Naive thymus-derived CD8-positive, alpha-beta T cell (primary cell): Measurements from ENCODE around the gene NPEPL1. TPM values are rescaled to one million over a fixed set of nuclear protein-coding genes. Genes with fewer than 3 reads are reported as not detected.

Experiments used
- ATAC-seq, 2 donors: fragments of 150-1000 bp; cut with Tn5 transposase in 1 of 2; sonication (Bioruptor Pico), chemical (Tn5 transposase) in 1 of 2; 1 replicate in 1 of 2; 2 replicates in 1 of 2; pipeline ENCODE4 v1.10.0; 2021; ENCODE audit warnings: mild to moderate bottlenecking in 2 of 2, moderate library complexity in 2 of 2
- POLR2A ChIA-PET: fragments of 350-600 bp; sonication (Branson Sonifier 250); formaldehyde crosslinking; loops from one replicate; lab custom pipeline; 2021; ENCODE audit warnings: antibody characterized with exemption; lab: Charles Lee
- DNase-seq, 10 donors: peaks; one replicate each; pipeline versions ENCODE4 v3.0.0 to v3.0.0-alpha.2; 2020 to 2022
- H3K27ac Mint-ChIP-seq, 10 donors: one replicate each; pipeline ENCODE4 v1.8.0; 2020 to 2022; ENCODE audit warnings: mild to moderate bottlenecking in 10 of 10, mixed read lengths in 10 of 10, moderate library complexity in 4 of 10, inconsistent platforms in 1 of 10
- H3K27me3 Mint-ChIP-seq, 5 donors: one replicate each; pipeline ENCODE4 v1.8.0; 2021 to 2022; ENCODE audit warnings: mixed read lengths in 5 of 5
- H3K36me3 Mint-ChIP-seq, 3 donors: one replicate each; pipeline ENCODE4 v1.8.0; 2020 to 2022; ENCODE audit warnings: mixed read lengths in 3 of 3, mild to moderate bottlenecking in 2 of 3, inconsistent platforms in 1 of 3
- H3K4me1 Mint-ChIP-seq, 4 donors: one replicate each; pipeline ENCODE4 v1.8.0; 2021 to 2022; ENCODE audit warnings: mixed read lengths in 4 of 4
- H3K4me3 Mint-ChIP-seq, 10 donors: one replicate each; pipeline ENCODE4 v1.8.0; 2020 to 2022; ENCODE audit warnings: mild to moderate bottlenecking in 10 of 10, mixed read lengths in 10 of 10, moderate library complexity in 6 of 10, inconsistent platforms in 1 of 10
- H3K9me3 Mint-ChIP-seq, 9 donors: one replicate each; pipeline ENCODE4 v1.8.0; 2020 to 2022; ENCODE audit warnings: mixed read lengths in 9 of 9, mild to moderate bottlenecking in 3 of 9, inconsistent platforms in 1 of 9, moderate library complexity in 1 of 9
- polyA plus RNA-seq, 3 donors: library from polyadenylated mRNA; unstranded; fragments of 300-500 nt; fragmentation: Illumina TruSeq; gene quantifications; one replicate each; pipeline ENCODE4 v1.2.3, GENCODE V29; 2021
- total RNA-seq, 8 experiments: library from RNA in 2 of 8; stranded (reverse) in 2 of 8; gene quantifications; one replicate each; pipeline ENCODE4 v1.2.3 and lab custom pipeline; 2021 to 2026

The NPEPL1 gene
- total and polyA plus RNA-seq, 5 experiments from 2014 or later = 5.3 to 44.8 (median 6.3) TPM

DNA sequence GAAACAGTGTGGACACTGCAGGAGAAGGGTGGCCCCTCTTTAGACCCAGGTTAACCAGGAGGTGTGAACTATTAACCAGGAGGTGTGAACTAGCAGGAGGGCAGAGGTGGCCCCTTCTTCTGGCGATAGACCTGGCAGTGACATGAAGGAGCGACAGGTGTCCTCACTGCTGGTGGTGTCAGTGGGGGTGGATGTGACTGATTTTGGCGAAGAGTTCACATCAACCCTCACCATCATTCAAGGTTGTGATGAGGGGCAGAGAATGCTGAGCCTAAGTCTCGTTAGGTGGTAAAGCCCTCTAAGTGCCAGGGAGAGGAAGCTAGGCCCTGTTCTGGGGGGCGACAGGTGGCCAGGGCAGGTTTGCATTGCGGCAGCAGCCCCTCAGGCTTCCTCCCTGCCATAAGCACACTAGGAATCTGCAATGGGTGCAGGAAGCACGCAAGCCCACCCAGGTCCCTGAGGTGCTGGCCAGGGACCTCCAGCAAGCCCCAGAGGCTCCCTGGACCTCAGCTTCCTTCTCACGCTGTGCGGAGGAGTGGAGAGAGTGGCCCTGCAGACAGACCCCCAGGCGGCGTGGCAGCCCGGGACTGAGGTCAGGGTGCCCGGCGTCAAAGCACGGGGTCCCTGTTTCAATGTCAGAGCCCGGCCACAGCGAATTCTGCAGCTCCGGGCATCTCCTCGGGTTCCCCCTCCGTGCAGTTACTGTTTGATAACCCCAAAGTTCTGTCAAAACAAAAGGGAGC, 13.7 kb downstream of the NPEPL1 start:
- Mint-ChIP-seq H3K36me3 (peaks cover 3 to 39% (median 17%) of the 10 kb centered on the region in 3 donors), H3K4me3 (no peak overlapping the region)
- POLR2A ChIA-PET = no interaction called here

DNA sequence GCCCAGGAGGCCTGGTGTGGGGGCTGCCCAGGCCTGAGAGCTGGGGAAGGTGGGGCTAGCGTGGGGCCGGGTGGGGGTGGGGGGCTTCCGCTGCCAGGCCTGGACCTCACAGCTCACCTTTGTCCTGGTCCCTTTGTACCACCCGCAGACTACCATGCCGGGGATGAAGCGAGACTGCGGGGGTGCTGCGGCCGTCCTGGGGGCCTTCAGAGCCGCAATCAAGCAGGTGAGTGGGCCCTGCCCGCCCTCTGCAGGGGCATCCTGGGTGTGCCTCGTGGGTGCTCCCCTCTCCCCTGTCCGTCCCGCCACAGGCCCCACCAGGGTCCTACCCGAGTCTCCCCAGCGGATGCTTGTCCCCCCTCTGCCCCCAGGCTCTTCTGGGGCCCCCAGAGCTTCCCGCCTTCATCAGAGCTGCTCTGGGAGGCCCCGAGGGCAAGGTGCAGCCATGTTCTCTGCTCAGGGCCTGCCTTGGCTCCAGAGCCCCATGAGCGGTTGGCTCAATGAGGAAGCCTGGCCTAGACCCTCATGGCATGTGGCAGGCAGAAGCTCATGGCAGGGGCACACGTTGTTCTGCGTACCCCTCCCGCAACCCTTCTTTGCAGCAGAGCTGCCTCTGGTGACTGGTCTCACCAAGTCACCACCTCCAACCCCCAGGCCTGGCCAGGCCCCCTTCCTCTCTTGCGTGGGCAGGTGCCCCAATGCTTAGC, 14.5 kb downstream of the NPEPL1 start:
- H3K9me3 Mint-ChIP-seq = no peaks in the 10 kb centered on the region
- no peak overlapping the region for H3K27ac Mint-ChIP-seq
- ATAC-seq = no peak
- no peaks in the 10 kb centered on the region for H3K27me3 Mint-ChIP-seq
- peaks cover 0 to 3% (median 0%) of the 10 kb centered on the region in 4 donors for H3K4me1 Mint-ChIP-seq
- H3K4me3 Mint-ChIP-seq = no peak overlapping the region
- peak in 2 of 10 donors; percentile 14 to 37 for DNase-seq
- peaks cover 3 to 37% (median 17%) of the 10 kb centered on the region in 3 donors for H3K36me3 Mint-ChIP-seq
- POLR2A ChIA-PET = interaction anchor here (1.1 kb wide), 1 partner anchor 56 kb away, joined by 3 read pairs; the partner anchor contains the start of gene STX16

More for the DNA sequence above, 13.7 kb downstream of the NPEPL1 start:
- Mint-ChIP-seq H3K9me3 (no peaks in the 10 kb centered on the region), H3K27me3 (no peaks in the 10 kb centered on the region), H3K27ac (peak overlapping the region in 1 of 10 donors; percentile 9), H3K4me1 (peaks cover 0 to 3% (median 0%) of the 10 kb centered on the region in 4 donors)
- no peak for ATAC-seq
- peak in 2 of 10 donors; percentile 10 to 18 for DNase-seq

DNA sequence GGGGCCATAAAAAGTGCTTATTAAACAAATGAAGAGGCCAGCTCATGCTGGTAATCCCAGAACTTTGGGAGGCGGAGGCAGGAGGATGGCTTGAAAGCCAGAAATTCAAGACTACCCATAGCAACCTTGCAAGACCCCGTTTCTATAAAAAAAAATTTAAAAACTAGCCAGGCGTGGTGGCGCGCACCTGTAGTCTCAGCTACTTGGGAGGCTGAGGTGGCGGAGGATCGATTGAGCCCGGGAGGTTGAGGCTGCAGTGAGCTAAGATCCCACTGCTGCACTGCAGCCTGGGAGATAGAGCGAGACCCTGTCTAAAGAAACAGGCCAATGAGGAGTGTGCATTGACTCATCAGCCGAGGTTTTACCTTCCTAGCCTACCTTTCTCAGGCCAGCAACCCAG, 15.2 kb downstream of the NPEPL1 start:
- H3K27me3 Mint-ChIP-seq = no peaks in the 10 kb centered on the region
- peaks cover 3 to 33% (median 14%) of the 10 kb centered on the region in 3 donors for H3K36me3 Mint-ChIP-seq
- H3K9me3 Mint-ChIP-seq = no peaks in the 10 kb centered on the region
- ATAC-seq (no peak), DNase-seq (no peak)
- H3K4me3 Mint-ChIP-seq = no peak overlapping the region
- peaks cover 0 to 3% (median 0%) of the 10 kb centered on the region in 4 donors for H3K4me1 Mint-ChIP-seq
- POLR2A ChIA-PET = interaction anchor here (1.1 kb wide), 1 partner anchor 56 kb away, joined by 3 read pairs; the partner anchor contains the start of gene STX16
- no peak overlapping the region for H3K27ac Mint-ChIP-seq

DNA sequence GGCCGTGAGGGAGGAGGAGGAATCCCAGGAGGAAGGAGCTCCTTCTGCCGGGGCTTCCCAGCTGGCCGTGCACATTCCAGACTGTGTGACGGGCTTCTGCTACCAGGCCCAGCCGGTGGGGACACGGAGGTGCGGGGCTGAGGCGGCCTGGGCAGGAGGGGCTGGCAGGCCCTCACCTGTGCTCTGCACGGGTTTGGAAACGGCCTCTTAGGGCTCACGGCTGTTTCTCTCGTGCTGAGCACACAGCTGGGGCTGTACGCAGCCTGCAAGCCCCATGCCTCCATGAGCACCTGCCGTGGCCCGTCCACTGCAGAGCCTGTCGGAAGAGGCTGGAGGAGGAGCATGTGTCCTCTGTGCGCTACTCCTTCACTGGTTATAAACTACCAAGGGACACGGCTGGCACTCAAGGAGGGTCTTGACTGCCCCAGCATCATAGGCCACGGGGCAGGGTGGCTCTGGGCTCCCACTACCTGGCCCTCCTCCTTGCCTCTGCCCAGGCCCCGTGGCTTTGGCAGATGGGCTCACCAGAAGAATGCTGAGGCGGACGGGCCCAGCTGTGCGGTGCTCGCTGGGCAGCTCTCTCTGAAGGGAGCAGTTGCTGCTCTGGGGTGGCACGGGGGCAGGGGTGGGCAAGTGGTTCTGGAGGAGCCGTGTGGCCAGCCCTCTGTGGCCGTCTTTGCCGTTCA, 15.8 kb downstream of the NPEPL1 start:
- no peaks in the 10 kb centered on the region for H3K9me3 Mint-ChIP-seq
- DNase-seq (peak in 1 of 10 donors; percentile 14), ATAC-seq (no peak)
- H3K4me3 Mint-ChIP-seq = peak overlapping the region in 1 of 10 donors; percentile 33
- H3K4me1 Mint-ChIP-seq = peaks cover 0 to 3% (median 0%) of the 10 kb centered on the region in 4 donors
- H3K36me3 Mint-ChIP-seq = peaks cover 3 to 26% (median 7%) of the 10 kb centered on the region in 3 donors
- POLR2A ChIA-PET = no interaction called here
- no peaks in the 10 kb centered on the region for H3K27me3 Mint-ChIP-seq
- H3K27ac Mint-ChIP-seq = peak overlapping the region in 2 of 10 donors; percentile 52 to 57

DNA sequence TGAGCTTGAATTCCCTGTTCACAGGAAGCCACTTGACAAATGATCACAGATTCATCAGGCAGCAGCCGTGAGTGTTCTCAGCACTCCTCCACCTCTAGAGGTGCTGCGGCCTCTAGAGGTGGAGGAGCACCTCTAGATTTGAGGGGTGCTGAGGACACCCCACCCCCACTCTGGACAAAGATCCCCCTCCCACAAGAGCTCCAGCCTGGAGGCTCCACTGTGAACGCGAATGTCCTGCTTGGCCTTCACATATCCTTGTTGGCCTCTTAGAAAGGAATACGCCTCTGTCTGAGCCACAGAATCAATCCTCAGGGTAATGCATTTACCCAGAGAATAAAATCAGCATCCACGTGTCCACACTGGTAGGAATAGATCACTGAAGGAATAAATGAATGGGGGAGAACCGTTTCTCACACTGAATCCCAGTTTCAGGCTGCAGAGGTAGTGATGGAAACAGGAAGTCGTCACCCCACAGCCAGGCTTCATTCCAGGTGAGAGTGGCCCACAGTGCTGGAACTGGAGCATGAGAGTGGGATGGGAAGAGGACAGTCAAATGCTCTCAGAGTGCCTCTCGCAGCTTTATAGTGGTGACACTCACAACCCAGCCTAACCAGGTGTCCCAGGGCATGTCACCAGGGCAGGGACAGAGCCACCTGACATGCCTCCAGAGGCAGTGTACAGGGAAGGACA, 16.6 kb downstream of the NPEPL1 start:
- Mint-ChIP-seq H3K4me1 (peaks cover 0 to 2% (median 0%) of the 10 kb centered on the region in 4 donors), H3K4me3 (no peak overlapping the region), H3K27ac (peak overlapping the region in 4 of 10 donors; percentile 9 to 57 (median 42)), H3K27me3 (no peaks in the 10 kb centered on the region), H3K9me3 (no peaks in the 10 kb centered on the region), H3K36me3 (peaks cover under 1 to 19% (median 3%) of the 10 kb centered on the region in 3 donors)
- DNase-seq = peak in 1 of 10 donors; percentile 7
- POLR2A ChIA-PET = no interaction called here
- no peak for ATAC-seq

DNA sequence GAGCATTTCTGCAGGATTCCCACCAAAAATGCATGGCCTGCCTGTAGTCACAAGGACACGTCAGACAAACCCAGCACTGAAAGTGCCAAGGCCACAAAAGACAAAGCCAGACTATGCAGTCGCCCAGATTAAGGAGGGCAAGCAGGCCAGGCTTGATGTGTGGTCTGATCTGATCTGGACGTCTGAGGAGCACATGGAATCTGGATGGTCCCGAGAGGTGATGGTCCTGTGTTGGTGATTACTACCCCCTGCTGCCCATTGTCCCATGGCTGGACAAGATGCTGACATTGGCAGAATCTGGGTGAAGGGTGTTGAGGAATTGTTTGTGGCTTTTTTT, 17.1 kb downstream of the NPEPL1 start:
- H3K4me1 Mint-ChIP-seq = peaks cover 0 to 2% (median 0%) of the 10 kb centered on the region in 4 donors
- H3K27ac Mint-ChIP-seq = no peak overlapping the region
- H3K27me3 Mint-ChIP-seq = no peaks in the 10 kb centered on the region
- peaks cover 0 to 15% (median 1%) of the 10 kb centered on the region in 3 donors for H3K36me3 Mint-ChIP-seq
- POLR2A ChIA-PET = no interaction called here
- no peak for ATAC-seq
- no peak overlapping the region for H3K4me3 Mint-ChIP-seq
- no peaks in the 10 kb centered on the region for H3K9me3 Mint-ChIP-seq
- DNase-seq = peak in 1 of 10 donors; percentile 10

DNA sequence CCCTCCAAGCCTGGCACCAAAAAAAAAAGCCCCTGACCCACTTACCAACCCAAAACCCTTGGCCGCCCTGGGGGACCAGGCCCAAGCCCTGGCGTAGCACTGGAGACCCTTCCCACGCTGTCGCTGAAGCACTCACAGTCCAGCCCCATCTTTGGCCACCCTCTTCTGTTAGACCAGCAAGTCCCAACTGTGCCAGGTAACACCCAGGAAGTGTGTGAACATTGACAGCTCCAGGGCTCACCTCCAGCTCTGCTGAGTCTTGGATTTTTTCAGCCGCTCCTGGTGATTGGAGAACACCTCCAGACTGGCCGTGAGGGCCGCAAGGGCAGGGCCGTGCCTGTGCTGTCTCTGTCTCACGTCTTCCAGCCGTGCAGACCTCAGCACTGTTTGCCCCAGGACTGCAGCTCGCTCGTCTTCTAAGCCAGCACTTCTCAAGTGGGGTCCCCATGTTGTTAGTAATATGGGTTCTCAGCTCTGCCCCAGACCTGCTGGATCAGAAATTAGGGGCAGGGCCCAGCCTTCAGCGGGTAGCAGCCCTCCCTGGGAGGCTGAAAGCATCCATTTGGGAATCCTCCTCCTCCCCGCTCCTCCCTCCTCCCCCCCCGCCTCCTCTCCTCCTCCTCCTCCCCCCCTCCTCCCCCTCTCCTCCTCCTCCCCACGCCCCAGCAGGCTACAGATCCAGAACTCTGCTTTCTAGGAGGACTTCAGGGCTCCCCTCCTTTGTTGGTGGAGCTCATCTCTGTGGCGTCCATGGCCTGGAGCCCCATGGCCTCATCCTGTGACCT, 18.1 kb downstream of the NPEPL1 start:
- ATAC-seq (no peak), DNase-seq (peak in 2 of 10 donors; percentile 14 to 15)
- Mint-ChIP-seq H3K27me3 (no peaks in the 10 kb centered on the region), H3K36me3 (peaks cover 0 to 5% (median 0%) of the 10 kb centered on the region in 3 donors), H3K4me3 (no peak overlapping the region), H3K9me3 (no peaks in the 10 kb centered on the region), H3K4me1 (peaks cover 0 to 2% (median 0%) of the 10 kb centered on the region in 4 donors), H3K27ac (no peak overlapping the region)
- POLR2A ChIA-PET = no interaction called here

DNA sequence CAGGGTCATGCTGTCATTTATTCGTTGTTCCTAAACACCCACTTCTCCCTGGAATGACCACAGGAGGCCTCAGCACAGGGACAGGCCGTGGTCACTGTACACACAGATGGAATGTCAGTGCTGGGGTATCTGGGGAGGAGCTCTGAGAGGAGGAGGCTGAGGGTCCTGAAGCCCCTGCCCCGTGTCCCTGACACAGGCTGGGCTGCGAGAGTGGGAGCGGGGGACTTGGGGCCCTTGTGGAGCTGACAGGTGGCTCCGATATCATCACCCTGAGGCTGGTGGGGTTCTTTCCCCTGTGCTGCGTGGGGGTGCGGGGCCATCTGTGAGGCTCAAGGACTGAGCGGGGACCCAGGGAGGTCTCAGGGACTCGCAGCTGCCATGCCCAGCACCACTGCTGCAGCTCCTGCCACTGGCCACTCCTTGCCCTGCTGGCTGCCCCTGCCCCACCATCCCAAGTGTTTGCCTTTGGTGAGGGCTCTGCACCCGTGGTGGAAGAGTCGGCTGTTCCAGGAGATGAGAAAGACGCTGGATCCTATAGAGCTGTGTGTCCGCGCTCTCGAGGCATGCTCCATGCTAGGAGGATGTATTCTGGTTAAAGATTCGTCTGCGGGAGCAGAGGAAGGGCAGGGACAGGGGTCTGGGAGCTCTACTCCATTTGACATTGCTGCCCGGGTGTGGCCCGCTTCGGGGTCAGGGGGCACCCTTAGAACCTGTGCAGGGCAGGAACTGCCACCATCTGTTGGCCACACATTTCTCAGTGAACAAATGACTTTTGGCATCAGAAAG, 18.9 kb downstream of the NPEPL1 start:
- Mint-ChIP-seq H3K36me3 (peaks cover 0 to 2% (median 0%) of the 10 kb centered on the region in 3 donors), H3K27ac (peak overlapping the region in 1 of 10 donors; percentile 15), H3K27me3 (no peaks in the 10 kb centered on the region), H3K4me3 (no peak overlapping the region), H3K9me3 (no peaks in the 10 kb centered on the region), H3K4me1 (peaks cover 0 to 2% (median 0%) of the 10 kb centered on the region in 4 donors)
- peak in 2 of 10 donors; percentile 9 to 52 for DNase-seq
- ATAC-seq = no peak
- POLR2A ChIA-PET = no interaction called here

DNA sequence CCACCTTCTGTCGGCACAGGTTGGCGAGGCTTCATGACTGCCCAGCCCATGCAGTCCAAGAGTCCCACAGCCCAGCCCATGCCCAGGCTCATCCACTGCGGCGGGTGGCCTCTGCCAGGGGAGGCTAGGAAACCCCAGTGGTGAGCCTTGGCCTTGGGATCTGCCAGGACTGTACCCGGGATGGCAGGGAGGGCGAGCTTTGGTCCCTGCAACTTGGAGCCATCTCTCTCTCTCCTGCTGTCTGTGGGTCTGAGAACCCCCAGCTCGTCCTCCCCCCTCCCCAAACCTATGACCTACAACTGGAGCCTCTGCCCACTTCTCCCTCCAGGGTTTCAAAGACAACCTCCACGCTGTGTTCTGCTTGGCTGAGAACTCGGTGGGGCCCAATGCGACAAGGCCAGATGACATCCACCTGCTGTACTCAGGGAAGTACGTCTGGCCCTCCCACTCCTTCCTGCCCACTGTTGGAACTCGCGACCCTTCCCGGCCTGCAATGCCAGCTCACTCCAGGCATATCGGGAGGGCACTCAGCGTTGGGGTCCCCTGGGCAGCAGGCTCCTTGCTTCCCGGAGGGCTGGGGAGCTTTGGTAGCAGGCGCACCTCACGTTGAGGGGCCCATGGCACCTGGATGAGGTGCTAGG, 19.7 kb downstream of the NPEPL1 start:
- POLR2A ChIA-PET = interaction anchor here (0.6 to 1.0 kb wide), 2 partner anchors 17 to 1156 kb away, joined by 3 to 4 read pairs; no protein-coding TSS in a partner anchor
- no peaks in the 10 kb centered on the region for H3K27me3 Mint-ChIP-seq

More for the DNA sequence above, 19.7 kb downstream of the NPEPL1 start:
- DNase-seq (peak in 1 of 10 donors; percentile 14), ATAC-seq (no peak)
- no peaks in the 10 kb centered on the region for H3K9me3 Mint-ChIP-seq
- H3K4me3 Mint-ChIP-seq = no peak overlapping the region
- peaks cover 0 to 2% (median 0%) of the 10 kb centered on the region in 4 donors for H3K4me1 Mint-ChIP-seq
- no peak overlapping the region for H3K27ac Mint-ChIP-seq
- H3K36me3 Mint-ChIP-seq = peaks cover 0 to 2% (median 0%) of the 10 kb centered on the region in 3 donors
